Measurements from ENCODE around the gene SST.

Gene SST

DNA sequence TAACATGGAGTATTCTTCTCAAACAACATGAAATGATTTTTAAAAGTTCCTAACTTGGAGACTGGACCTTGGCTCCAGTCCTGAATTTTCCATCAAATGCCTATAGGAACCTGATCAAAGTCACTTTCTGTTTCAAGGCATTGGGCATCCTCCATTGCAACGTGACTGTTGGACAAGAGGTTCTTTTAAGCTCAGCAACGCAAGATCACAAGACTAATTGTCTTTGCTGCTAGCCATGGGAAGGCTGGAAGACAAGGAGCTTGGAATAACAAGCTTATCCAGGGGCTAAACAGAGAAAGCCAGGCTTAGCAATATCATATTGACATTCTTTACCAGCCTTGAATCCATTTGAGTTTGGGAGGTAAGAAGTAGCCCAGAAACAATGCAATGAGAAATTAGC lies 48.3 kb downstream of the SST start (continued):
- TF ChIP-seq, protein P1, sequence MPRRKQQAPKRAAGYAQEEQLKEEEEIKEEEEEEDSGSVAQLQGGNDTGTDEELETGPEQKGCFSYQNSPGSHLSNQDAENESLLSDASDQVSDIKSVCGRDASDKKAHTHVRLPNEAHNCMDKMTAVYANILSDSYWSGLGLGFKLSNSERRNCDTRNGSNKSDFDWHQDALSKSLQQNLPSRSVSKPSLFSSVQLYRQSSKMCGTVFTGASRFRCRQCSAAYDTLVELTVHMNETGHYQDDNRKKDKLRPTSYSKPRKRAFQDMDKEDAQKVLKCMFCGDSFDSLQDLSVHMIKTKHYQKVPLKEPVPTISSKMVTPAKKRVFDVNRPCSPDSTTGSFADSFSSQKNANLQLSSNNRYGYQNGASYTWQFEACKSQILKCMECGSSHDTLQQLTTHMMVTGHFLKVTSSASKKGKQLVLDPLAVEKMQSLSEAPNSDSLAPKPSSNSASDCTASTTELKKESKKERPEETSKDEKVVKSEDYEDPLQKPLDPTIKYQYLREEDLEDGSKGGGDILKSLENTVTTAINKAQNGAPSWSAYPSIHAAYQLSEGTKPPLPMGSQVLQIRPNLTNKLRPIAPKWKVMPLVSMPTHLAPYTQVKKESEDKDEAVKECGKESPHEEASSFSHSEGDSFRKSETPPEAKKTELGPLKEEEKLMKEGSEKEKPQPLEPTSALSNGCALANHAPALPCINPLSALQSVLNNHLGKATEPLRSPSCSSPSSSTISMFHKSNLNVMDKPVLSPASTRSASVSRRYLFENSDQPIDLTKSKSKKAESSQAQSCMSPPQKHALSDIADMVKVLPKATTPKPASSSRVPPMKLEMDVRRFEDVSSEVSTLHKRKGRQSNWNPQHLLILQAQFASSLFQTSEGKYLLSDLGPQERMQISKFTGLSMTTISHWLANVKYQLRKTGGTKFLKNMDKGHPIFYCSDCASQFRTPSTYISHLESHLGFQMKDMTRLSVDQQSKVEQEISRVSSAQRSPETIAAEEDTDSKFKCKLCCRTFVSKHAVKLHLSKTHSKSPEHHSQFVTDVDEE (CRISPR knock-in tag; IDR thresholded peaks at IDR 0.05) = no peak
- TF ChIP-seq PPARA (CRISPR knock-in tag; IDR thresholded peaks at IDR 0.05; ENCODE audit: borderline replicate concordance) (no peak), ESRRG (CRISPR knock-in tag; IDR thresholded peaks at IDR 0.05) (no peak), ARNTL (CRISPR knock-in tag; IDR thresholded peaks at IDR 0.05; ENCODE audit: borderline replicate concordance, low read depth) (no peak)

DNA sequence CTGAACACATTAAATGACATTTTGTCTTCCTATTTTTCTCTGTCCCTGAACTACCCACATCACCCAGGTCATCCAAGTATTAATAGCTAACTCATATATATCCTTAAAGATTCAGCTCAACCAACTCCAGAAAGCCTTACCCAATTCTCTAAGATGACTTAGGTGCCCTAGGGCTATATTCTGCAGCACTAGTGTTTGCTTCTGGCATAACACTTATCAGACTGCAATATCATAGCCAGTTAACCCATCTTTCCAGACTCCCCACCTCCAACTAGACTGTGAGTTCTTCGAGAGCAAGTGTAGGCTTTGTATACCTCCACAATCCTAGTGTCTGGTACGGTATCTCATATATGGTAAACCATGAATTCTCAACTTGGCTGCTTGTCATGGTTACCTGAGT lies 50.7 kb downstream of the SST start:
- ATAC-seq = no peak
- TF ChIP-seq ZFP3 (CRISPR knock-in tag; IDR thresholded peaks at IDR 0.05) = no peak
- TF ChIP-seq PPARA (CRISPR knock-in tag; IDR thresholded peaks at IDR 0.05; ENCODE audit: borderline replicate concordance) = no peak
- TF ChIP-seq ZC3H10 (CRISPR knock-in tag; IDR thresholded peaks at IDR 0.05) = no peak
- TF ChIP-seq ISL1 (CRISPR knock-in tag; IDR thresholded peaks at IDR 0.05) = no peak
- TF ChIP-seq, protein P2, sequence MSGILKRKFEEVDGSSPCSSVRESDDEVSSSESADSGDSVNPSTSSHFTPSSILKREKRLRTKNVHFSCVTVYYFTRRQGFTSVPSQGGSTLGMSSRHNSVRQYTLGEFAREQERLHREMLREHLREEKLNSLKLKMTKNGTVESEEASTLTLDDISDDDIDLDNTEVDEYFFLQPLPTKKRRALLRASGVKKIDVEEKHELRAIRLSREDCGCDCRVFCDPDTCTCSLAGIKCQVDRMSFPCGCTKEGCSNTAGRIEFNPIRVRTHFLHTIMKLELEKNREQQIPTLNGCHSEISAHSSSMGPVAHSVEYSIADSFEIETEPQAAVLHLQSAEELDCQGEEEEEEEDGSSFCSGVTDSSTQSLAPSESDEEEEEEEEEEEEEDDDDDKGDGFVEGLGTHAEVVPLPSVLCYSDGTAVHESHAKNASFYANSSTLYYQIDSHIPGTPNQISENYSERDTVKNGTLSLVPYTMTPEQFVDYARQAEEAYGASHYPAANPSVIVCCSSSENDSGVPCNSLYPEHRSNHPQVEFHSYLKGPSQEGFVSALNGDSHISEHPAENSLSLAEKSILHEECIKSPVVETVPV (CRISPR knock-in tag; IDR thresholded peaks at IDR 0.05) = no peak
- TF ChIP-seq, protein P3, sequence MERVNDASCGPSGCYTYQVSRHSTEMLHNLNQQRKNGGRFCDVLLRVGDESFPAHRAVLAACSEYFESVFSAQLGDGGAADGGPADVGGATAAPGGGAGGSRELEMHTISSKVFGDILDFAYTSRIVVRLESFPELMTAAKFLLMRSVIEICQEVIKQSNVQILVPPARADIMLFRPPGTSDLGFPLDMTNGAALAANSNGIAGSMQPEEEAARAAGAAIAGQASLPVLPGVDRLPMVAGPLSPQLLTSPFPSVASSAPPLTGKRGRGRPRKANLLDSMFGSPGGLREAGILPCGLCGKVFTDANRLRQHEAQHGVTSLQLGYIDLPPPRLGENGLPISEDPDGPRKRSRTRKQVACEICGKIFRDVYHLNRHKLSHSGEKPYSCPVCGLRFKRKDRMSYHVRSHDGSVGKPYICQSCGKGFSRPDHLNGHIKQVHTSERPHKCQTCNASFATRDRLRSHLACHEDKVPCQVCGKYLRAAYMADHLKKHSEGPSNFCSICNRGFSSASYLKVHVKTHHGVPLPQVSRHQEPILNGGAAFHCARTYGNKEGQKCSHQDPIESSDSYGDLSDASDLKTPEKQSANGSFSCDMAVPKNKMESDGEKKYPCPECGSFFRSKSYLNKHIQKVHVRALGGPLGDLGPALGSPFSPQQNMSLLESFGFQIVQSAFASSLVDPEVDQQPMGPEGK (CRISPR knock-in tag; IDR thresholded peaks at IDR 0.05; ENCODE audit: borderline replicate concordance) = no peak
- no peak for TF ChIP-seq TOX (CRISPR knock-in tag; IDR thresholded peaks at IDR 0.05; ENCODE audit: borderline replicate concordance)
- no peak for TF ChIP-seq ARNTL (CRISPR knock-in tag; IDR thresholded peaks at IDR 0.05; ENCODE audit: borderline replicate concordance, low read depth)
- TF ChIP-seq ZNF565 (CRISPR knock-in tag; conservative IDR thresholded peaks at IDR 0.05; ENCODE audit: low read depth) = no peak
- no peak for TF ChIP-seq OSR1 (CRISPR knock-in tag; IDR thresholded peaks at IDR 0.05)
- TF ChIP-seq BACH2 (CRISPR knock-in tag; IDR thresholded peaks at IDR 0.05; ENCODE audit: borderline replicate concordance) = no peak
- TF ChIP-seq ZNF8 (CRISPR knock-in tag; IDR thresholded peaks at IDR 0.05) = no peak
- no peak for TF ChIP-seq ZNF70 (CRISPR knock-in tag; IDR thresholded peaks at IDR 0.05)
- no peak for TF ChIP-seq GLIS3 (CRISPR knock-in tag; IDR thresholded peaks at IDR 0.05)
- TF ChIP-seq SNAI2 (CRISPR knock-in tag; IDR thresholded peaks at IDR 0.05) = no peak
- no peak for TF ChIP-seq RARB (CRISPR knock-in tag; IDR thresholded peaks at IDR 0.05)
- TF ChIP-seq, protein P4, sequence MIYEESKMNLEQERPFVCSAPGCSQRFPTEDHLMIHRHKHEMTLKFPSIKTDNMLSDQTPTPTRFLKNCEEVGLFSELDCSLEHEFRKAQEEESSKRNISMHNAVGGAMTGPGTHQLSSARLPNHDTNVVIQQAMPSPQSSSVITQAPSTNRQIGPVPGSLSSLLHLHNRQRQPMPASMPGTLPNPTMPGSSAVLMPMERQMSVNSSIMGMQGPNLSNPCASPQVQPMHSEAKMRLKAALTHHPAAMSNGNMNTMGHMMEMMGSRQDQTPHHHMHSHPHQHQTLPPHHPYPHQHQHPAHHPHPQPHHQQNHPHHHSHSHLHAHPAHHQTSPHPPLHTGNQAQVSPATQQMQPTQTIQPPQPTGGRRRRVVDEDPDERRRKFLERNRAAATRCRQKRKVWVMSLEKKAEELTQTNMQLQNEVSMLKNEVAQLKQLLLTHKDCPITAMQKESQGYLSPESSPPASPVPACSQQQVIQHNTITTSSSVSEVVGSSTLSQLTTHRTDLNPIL (CRISPR knock-in tag; IDR thresholded peaks at IDR 0.05; ENCODE audit: low read depth) = no peak
- TF ChIP-seq ESRRG (CRISPR knock-in tag; IDR thresholded peaks at IDR 0.05) = no peak
- TF ChIP-seq, protein P1 (CRISPR knock-in tag; IDR thresholded peaks at IDR 0.05) = no peak
